Testis (tissue), 3 donors: ENCODE data around the gene ETS1. TPM values are rescaled to one million over a fixed set of nuclear protein-coding genes. Genes with fewer than 3 reads are reported as not detected.

Experiments
- DNase-seq: peaks from one replicate; pipeline ENCODE4 v3.0.0-alpha.2; 2019
- H3K27ac ChIP-seq, 2 donors: fragments of 200-600 bp; sonication (generic); one replicate each; pipeline ENCODE4 v1.5.1; 2019
- H3K27me3 ChIP-seq: fragments of 200-600 bp; sonication (generic); one replicate; pipeline ENCODE4 v1.5.1; 2019
- H3K36me3 ChIP-seq: fragments of 200-600 bp; sonication (generic); one replicate; pipeline ENCODE4 v1.5.1; 2017; ENCODE audit warnings: low read depth; ENCODE audit errors: missing control alignments
- H3K4me1 ChIP-seq: fragments of 200-600 bp; sonication (generic); one replicate; pipeline ENCODE4 v1.5.1; 2019
- H3K4me3 ChIP-seq, 2 donors: fragments of 200-600 bp; sonication (generic); one replicate each; pipeline ENCODE4 v1.5.1; 2017 to 2019
- H3K9me3 ChIP-seq: fragments of 200-600 bp; sonication (generic); one replicate; pipeline ENCODE4 v1.5.1; 2017
- POLR2A ChIP-seq: fragments of 450-650 bp; IDR thresholded peaks from one replicate; pipeline ENCODE4 v1.6.1; 2017; ENCODE audit warnings: antibody characterized with exemption, mild to moderate bottlenecking, moderate library complexity
- WGBS, 2 donors: methylation state at CpG; one replicate each; pipeline ENCODE4 v1.1.5; 2018; 5-methylcytosine and 5-hydroxymethylcytosine counted together
- intact Hi-C: fragments of 100-400 bp; cut with DNase I; formaldehyde crosslinking; loops from one replicate; pipeline ENCODE4 v1.15.1; 2023; ENCODE audit warnings: low total_unique reads
- polyA plus RNA-seq: library from polyadenylated mRNA; stranded (reverse); fragments of 350-450 nt; fragmentation: Illumina TruSeq; extraction: RNeasy Lipid Tissue Mini Kit (QIAGEN cat#74804); gene quantifications from one replicate; pipeline ENCODE4 v1.2.3, GENCODE V29; 2014; ENCODE audit warnings: low read depth, low replicate concordance; ENCODE audit not compliant: insufficient read depth
- total RNA-seq, 2 donors: library from RNA; depleted of rRNA; stranded (reverse); fragments of >200 nt; gene quantifications; one replicate each; pipeline ENCODE4 v1.2.3, GENCODE V29; 2016
- TF ChIP-seq, protein P1 (sequence below), 3 experiments: fragments of 450-650 bp in 2 of 3; fragments of 200-600 bp in 1 of 3; sonication (generic) in 1 of 3; IDR thresholded peaks; one replicate each; pipeline ENCODE4 v1.5.1; 2016 to 2019; ENCODE audit warnings: antibody characterized with exemption in 3 of 3, mild to moderate bottlenecking in 2 of 3, moderate library complexity in 1 of 3

The ETS1 gene
- total and polyA plus RNA-seq, 3 donors from 2014 or later = 15.1 to 21.1 (median 15.3) TPM

DNA sequence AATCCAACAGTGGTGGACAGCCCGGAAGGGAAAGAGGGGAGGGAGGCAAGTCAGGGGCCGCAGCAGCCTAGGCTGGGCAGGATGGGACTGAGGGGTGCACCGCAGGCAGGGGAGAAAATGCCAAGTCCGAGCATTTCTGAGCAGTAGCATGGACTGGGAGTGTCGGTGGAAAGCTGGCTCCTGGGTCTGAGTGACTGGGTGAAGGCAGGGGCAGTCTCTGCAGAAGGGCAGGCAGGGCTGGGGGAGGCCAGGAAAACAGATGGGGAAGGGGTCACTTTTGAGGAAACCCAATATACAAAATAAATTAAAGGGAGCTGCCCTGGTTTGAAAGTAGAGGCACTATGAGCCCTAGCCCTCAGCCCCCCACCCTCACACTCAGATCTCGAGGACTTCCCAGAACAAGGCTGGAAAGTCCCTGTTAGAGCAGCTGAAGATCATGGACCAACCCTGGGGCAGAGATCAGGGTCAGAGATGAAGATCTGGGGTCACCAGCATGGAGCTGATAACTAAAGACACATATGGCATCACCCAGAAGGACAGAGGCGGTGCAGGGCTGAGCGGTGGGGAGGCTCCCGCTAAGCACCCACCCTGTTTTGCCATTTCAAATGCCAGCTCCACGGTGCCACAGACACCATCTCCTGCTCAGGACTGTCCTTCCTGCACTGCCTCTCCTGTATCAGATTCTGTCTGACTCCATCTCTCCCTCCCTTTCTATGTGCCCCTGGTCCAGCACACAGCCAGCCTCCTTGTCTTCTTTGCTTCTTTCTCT is 32.4 kb upstream of the ETS1 start:
- H3K4me3 ChIP-seq = no peak overlapping the region
- no peaks in the 10 kb centered on the region for H3K27me3 ChIP-seq
- H3K9me3 ChIP-seq = no peaks in the 10 kb centered on the region
- intact Hi-C loops = no loop called here
- TF ChIP-seq POLR2A = no peak
- TF ChIP-seq, protein P1, sequence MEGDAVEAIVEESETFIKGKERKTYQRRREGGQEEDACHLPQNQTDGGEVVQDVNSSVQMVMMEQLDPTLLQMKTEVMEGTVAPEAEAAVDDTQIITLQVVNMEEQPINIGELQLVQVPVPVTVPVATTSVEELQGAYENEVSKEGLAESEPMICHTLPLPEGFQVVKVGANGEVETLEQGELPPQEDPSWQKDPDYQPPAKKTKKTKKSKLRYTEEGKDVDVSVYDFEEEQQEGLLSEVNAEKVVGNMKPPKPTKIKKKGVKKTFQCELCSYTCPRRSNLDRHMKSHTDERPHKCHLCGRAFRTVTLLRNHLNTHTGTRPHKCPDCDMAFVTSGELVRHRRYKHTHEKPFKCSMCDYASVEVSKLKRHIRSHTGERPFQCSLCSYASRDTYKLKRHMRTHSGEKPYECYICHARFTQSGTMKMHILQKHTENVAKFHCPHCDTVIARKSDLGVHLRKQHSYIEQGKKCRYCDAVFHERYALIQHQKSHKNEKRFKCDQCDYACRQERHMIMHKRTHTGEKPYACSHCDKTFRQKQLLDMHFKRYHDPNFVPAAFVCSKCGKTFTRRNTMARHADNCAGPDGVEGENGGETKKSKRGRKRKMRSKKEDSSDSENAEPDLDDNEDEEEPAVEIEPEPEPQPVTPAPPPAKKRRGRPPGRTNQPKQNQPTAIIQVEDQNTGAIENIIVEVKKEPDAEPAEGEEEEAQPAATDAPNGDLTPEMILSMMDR (IDR thresholded peaks at IDR 0.05) = no peak
- no peak for DNase-seq
- no peaks in the 10 kb centered on the region for H3K4me1 ChIP-seq
- WGBS, 2 donors = 71 to 87% methylated on average over 10 of the region's 10 CpGs
- H3K36me3 ChIP-seq = no peaks in the 10 kb centered on the region
- no peak overlapping the region for H3K27ac ChIP-seq

DNA sequence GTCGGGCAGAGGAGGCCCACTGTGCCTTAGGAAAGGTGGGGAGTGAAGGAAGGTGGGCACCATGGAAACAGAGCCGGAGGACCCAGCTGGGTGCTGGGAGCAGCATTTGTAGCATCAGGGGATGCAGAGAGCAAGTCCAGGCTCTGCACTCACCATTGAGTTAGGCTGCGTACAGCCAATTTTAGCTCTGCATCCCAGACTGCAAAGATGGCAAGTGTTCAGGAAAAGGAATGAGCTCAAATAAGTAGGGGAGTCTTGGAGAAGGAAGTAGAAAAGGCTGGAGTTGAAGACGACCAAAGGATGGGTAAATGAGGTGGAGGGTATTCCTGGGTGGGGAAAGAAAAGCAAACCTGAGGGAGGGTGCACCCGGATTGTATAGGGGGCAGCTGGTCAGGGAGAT is 31.6 kb upstream of the ETS1 start:
- WGBS, 2 donors = 92 to 94% methylated on average over 5 of the region's 5 CpGs
- DNase-seq = no peak
- no peaks in the 10 kb centered on the region for H3K9me3 ChIP-seq
- intact Hi-C loops = no loop called here
- H3K4me1 ChIP-seq = no peaks in the 10 kb centered on the region
- no peaks in the 10 kb centered on the region for H3K36me3 ChIP-seq
- no peaks in the 10 kb centered on the region for H3K27me3 ChIP-seq
- TF ChIP-seq, protein P1 (IDR thresholded peaks at IDR 0.05) = no peak
- no peak for TF ChIP-seq POLR2A
- H3K4me3 ChIP-seq = no peak overlapping the region
- no peak overlapping the region for H3K27ac ChIP-seq

GRCh38 chr11:128618603-128619002 is 31.2 kb upstream of the ETS1 start:
- Histone ChIP-seq H3K9me3 (no peaks in the 10 kb centered on the region), H3K27ac (no peak overlapping the region), H3K4me3 (no peak overlapping the region), H3K36me3 (no peaks in the 10 kb centered on the region), H3K27me3 (no peaks in the 10 kb centered on the region), H3K4me1 (no peaks in the 10 kb centered on the region)
- no peak for DNase-seq
- intact Hi-C loops = no loop called here
- WGBS, 2 donors = 90 to 96% methylated on average over 7 of the region's 7 CpGs
- no peak for TF ChIP-seq POLR2A
- TF ChIP-seq, protein P1 (IDR thresholded peaks at IDR 0.05) = no peak

GRCh38 chr11:128616161-128616560 is 28.8 kb upstream of the ETS1 start:
- intact Hi-C loops = no loop called here
- no peak for TF ChIP-seq POLR2A
- TF ChIP-seq, protein P1 (IDR thresholded peaks at IDR 0.05) = no peak
- 58 to 82% methylated on average over 2 to 7 of the region's 7 CpGs for WGBS, 2 donors
- DNase-seq = no peak
- H3K27me3 ChIP-seq = no peaks in the 10 kb centered on the region
- no peaks in the 10 kb centered on the region for H3K36me3 ChIP-seq
- H3K4me3 ChIP-seq = no peak overlapping the region
- peaks cover 4% of the 10 kb centered on the region for H3K4me1 ChIP-seq
- H3K9me3 ChIP-seq = no peaks in the 10 kb centered on the region
- no peak overlapping the region for H3K27ac ChIP-seq

DNA sequence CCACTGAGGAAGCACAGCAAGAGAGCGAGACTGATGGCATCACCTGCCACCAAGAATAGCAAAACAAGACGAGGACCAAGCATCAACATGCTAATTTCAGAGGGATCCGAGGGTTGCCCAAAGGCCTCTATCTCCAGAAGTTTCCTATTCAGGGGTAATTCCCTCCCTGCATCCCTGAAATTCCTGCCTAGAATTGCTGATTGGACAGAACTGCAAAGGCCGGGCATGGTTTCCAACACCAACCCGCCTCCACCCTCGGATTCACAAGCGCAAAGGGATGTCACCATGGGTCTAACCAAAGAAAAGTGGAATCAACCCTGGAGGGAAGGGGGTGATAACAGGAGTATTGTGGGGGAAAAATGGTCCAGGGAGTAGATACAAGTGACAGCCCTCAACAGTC is 28.3 kb upstream of the ETS1 start:
- peaks cover 9% of the 10 kb centered on the region for H3K4me1 ChIP-seq
- no peaks in the 10 kb centered on the region for H3K27me3 ChIP-seq
- 91 to 93% methylated on average over 7 of the region's 7 CpGs for WGBS, 2 donors
- no peak for DNase-seq
- no peaks in the 10 kb centered on the region for H3K36me3 ChIP-seq
- TF ChIP-seq POLR2A = no peak
- TF ChIP-seq, protein P1 (IDR thresholded peaks at IDR 0.05) = no peak
- no peak overlapping the region for H3K27ac ChIP-seq
- H3K9me3 ChIP-seq = no peaks in the 10 kb centered on the region
- intact Hi-C loops = no loop called here
- no peak overlapping the region for H3K4me3 ChIP-seq
